22Rv1 (cell line): ENCODE measurements around the gene SH3RF3.

Source experiments
- CTCF ChIP-seq: fragments of 450-650 bp; IDR thresholded peaks from 2 replicates; pipeline ENCODE4 v1.5.1; 2017; ENCODE audit warnings: mild to moderate bottlenecking
- ZFX ChIP-seq: fragments of 450-650 bp; IDR thresholded peaks from 2 replicates; pipeline ENCODE4 v1.6.1; 2017; ENCODE audit warnings: antibody characterized with exemption, borderline replicate concordance

GRCh38 chr2:109261906-109262631 lies 133.1 kb downstream of the SH3RF3 start:
- TF ChIP-seq CTCF (no peak), ZFX (no peak)
